ACC112 (cell line): ENCODE data around the gene STARD13.

Source experiments
- H2AFZ ChIP-seq: fragments of 200-600 bp; sonication (generic); one replicate; pipeline ENCODE4 v1.6.0; 2017; ENCODE audit warnings: antibody characterized with exemption, low read length; ENCODE audit not compliant: unreplicated experiment
- H3K27ac ChIP-seq: fragments of 200-600 bp; sonication (generic); 2 replicates; pipeline ENCODE4 v1.5.1; 2014; ENCODE audit warnings: low read depth, mild to moderate bottlenecking, antibody characterized with exemption, low read length, moderate library complexity
- H3K27me3 ChIP-seq: fragments of 200-600 bp; sonication (generic); 2 replicates; pipeline ENCODE4 v1.6.1; 2014; ENCODE audit warnings: mild to moderate bottlenecking, antibody characterized with exemption, low read length, moderate library complexity, mixed read lengths; ENCODE audit not compliant: insufficient read depth
- H3K36me3 ChIP-seq: fragments of 200-600 bp; sonication (generic); 2 replicates; pipeline ENCODE4 v1.6.1; 2016; ENCODE audit warnings: mild to moderate bottlenecking, antibody characterized with exemption, low read length, moderate library complexity, mixed read lengths; ENCODE audit not compliant: insufficient read depth
- H3K4me1 ChIP-seq: fragments of 200-600 bp; sonication (generic); one replicate; pipeline ENCODE4 v1.6.1; 2016; ENCODE audit warnings: low read length, mixed read lengths; ENCODE audit not compliant: insufficient read depth, unreplicated experiment, control insufficient read depth
- H3K4me3 ChIP-seq: fragments of 200-600 bp; sonication (generic); 2 replicates; pipeline ENCODE4 v1.5.1; 2014; ENCODE audit warnings: mild to moderate bottlenecking, low read depth, low read length
- H3K79me2 ChIP-seq: fragments of 200-600 bp; sonication (generic); one replicate; pipeline ENCODE4 v1.6.0; 2016; ENCODE audit warnings: low read length; ENCODE audit not compliant: control insufficient read depth, unreplicated experiment, insufficient read depth

STARD13 gene

DNA sequence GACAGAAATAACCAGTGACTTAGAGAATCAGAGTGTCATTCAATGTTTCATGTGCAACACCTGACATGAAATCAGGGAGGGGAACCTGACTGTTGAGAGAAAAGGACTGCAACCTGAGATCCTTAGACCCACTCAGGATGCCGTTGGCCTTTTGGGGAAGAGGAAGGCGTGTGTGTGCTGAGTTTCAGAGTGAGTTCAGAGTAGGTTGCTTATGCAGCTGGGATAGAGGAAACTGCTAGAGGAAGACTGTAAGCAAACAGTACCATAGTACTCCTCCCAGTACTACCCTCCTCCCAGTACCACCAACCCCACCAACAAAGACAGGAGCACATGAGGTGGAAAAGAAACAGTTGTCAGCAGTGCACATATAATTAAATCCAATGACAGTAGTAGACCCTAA lies 205.6 kb downstream of the STARD13 start:
- H3K36me3 ChIP-seq, result no peaks in the 10 kb centered on the region
- H3K4me3 ChIP-seq, result no peak overlapping the region
- H2AFZ ChIP-seq, result no peak overlapping the region
- no peaks in the 10 kb centered on the region for H3K79me2 ChIP-seq
- H3K27me3 ChIP-seq, result no peaks in the 10 kb centered on the region; the same call in 1 of the 2 replicates
- peaks cover 21% of the 10 kb centered on the region for H3K4me1 ChIP-seq
- no peak overlapping the region for H3K27ac ChIP-seq

DNA sequence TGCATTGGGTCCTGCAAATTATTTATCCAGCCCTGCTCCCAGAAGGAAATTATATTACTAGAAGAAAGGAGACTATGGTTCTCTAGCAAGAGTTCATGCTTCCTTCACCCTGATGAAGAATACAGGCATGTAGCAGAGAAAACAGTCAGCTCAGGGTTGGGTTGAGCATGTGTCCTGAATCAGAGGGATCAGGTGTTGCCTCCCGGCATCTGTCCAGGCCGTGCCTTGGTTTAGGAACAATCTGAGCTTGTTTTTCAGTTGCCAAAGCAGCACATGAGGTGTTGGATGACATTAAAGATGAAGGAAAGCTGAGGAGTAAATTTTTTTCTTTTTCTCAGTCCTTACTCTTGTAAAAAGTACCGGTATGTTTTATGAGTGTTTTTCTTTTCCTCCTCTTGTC lies 207.3 kb downstream of the STARD13 start:
- H3K36me3 ChIP-seq, result no peaks in the 10 kb centered on the region
- peaks cover 21% of the 10 kb centered on the region for H3K4me1 ChIP-seq
- no peak overlapping the region for H3K4me3 ChIP-seq
- no peaks in the 10 kb centered on the region for H3K79me2 ChIP-seq
- no peak overlapping the region for H3K27ac ChIP-seq
- H3K27me3 ChIP-seq, result no peaks in the 10 kb centered on the region; the same call in 1 of the 2 replicates
- no peak overlapping the region for H2AFZ ChIP-seq

DNA sequence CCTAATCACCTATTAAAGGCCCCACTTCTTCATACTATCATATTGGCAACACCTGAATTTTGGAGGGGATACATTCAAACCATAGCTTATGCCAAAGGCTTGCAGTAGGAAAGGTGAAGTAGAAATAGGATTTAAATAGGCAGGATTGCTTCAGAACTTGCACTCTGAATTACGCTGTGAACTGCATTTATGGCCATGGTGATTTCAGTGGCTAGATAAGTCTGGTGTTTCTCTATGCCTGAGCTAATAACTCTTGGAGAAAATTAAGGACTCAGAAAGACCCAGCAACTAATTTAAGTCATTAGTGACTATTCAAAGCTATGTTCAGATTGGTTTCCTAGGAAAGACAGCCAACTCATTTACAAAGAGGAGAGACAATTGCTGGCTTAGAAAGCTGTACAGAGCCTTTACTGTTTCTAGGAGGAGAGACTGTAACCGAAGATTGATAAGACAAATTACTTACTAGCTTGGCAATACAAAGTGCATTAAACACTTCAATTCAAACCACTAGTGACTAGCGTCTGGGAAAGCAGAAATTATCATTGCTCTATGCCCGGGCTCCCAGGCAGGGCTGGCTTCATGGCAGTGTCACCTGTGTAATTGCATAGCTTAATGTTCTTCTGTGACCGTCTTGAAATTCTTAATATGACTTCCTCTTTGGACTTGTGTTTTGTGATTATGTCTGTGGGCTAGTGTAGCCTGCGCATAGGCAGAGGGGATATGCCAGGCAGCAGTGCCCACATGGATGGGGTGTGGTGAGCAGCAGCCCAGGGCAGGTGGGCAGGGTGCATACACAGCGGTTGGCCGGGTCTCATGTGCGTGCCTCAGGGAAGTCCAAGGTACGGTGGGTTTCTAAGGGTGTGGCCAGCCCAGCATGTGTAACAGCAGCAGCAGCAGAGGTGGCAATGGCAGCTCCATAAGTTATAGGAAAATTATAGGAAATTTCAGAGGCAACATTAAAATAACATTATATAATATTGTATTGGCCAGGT lies 209.3 kb downstream of the STARD13 start:
- H2AFZ ChIP-seq, result no peak overlapping the region

GRCh38 chr13:33073338-33073737 lies 212.2 kb downstream of the STARD13 start:
- Histone ChIP-seq H3K27ac (no peak overlapping the region), H3K27me3 (no peaks in the 10 kb centered on the region), H3K36me3 (no peaks in the 10 kb centered on the region), H3K79me2 (no peaks in the 10 kb centered on the region), H3K4me1 (no peaks in the 10 kb centered on the region), H3K4me3 (no peak overlapping the region), H2AFZ (no peak overlapping the region)

More for the DNA sequence above, 209.3 kb downstream of the STARD13 start:
- H3K4me1 ChIP-seq, result peaks cover 8% of the 10 kb centered on the region
- no peak overlapping the region for H3K27ac ChIP-seq
- H3K79me2 ChIP-seq, result no peaks in the 10 kb centered on the region
- H3K4me3 ChIP-seq, result no peak overlapping the region
- H3K36me3 ChIP-seq, result no peaks in the 10 kb centered on the region
- no peaks in the 10 kb centered on the region; the same call in 1 of the 2 replicates for H3K27me3 ChIP-seq

DNA sequence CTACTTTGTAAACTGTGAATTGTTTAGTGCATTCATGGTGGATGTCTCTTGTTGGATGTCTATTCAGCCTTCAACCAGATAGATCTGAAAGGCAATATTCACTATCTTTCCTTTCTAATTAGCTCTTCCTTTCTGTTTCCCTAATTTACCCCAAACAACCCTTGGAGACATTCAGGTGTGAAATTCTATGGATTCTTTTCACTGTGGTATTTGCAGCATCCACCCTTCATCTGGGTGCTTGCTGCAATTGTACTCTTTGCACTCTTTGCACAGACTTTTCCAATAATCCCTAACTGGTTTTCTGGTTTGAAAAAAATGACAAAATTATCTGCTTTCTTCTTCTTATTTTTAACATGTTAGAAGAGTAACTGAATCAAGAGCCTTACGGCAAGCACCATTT lies 212.8 kb downstream of the STARD13 start:
- no peaks in the 10 kb centered on the region for H3K79me2 ChIP-seq
- no peaks in the 10 kb centered on the region for H3K36me3 ChIP-seq
- H3K27ac ChIP-seq, result no peak overlapping the region
- no peak overlapping the region for H3K4me3 ChIP-seq
- no peaks in the 10 kb centered on the region for H3K27me3 ChIP-seq
- no peak overlapping the region for H2AFZ ChIP-seq
- H3K4me1 ChIP-seq, result no peaks in the 10 kb centered on the region

DNA sequence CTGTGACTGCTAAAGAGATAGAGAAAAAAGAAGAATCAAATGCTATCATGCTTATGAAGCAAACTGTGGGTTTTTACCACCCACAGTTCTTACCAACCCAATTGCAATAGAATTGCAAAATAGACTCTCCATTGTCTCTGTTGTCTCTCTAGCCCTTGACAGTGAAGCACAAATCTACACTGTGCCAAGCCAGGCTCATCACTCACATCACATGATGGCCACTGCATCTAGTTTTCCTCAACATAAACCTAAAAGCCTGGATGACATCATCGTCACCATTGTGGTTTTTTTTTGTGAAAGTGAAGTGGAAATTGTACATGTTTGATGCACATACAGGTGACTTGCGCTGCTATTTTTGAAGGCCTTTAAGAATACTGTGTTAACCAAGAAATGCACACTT lies 213.3 kb downstream of the STARD13 start:
- no peak overlapping the region for H3K4me3 ChIP-seq
- no peaks in the 10 kb centered on the region for H3K4me1 ChIP-seq
- no peak overlapping the region for H3K27ac ChIP-seq
- no peaks in the 10 kb centered on the region for H3K36me3 ChIP-seq
- H3K27me3 ChIP-seq, result no peaks in the 10 kb centered on the region
- no peak overlapping the region for H2AFZ ChIP-seq
- no peaks in the 10 kb centered on the region for H3K79me2 ChIP-seq

DNA sequence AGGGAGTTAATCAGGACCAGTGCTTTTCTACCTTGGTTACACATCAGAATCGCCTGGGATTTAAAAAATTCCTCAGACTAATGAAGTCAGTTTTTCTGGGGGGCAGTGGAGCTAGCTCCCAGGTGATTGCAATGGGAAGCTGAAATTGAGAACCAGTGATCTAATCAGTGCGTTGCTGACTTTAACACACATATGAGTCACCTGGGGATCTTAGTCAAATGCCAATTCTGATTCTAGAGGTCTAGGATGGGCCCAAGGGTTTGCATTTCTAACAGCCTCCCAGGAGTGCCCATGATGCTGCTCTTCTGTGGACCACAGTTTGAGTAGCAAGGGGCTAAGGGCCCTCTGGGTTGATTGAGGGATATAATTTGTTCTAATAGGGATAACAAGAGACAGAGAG lies 214.8 kb downstream of the STARD13 start:
- H2AFZ ChIP-seq, result no peak overlapping the region
- H3K4me3 ChIP-seq, result no peak overlapping the region
- H3K36me3 ChIP-seq, result no peaks in the 10 kb centered on the region
- H3K79me2 ChIP-seq, result no peaks in the 10 kb centered on the region
- no peak overlapping the region for H3K27ac ChIP-seq
- no peaks in the 10 kb centered on the region for H3K27me3 ChIP-seq
- H3K4me1 ChIP-seq, result no peaks in the 10 kb centered on the region

GRCh38 chr13:33069365-33069764 lies 216.2 kb downstream of the STARD13 start:
- no peak overlapping the region for H3K27ac ChIP-seq
- H2AFZ ChIP-seq, result no peak overlapping the region
- H3K79me2 ChIP-seq, result no peaks in the 10 kb centered on the region
- H3K27me3 ChIP-seq, result no peaks in the 10 kb centered on the region
- H3K36me3 ChIP-seq, result no peaks in the 10 kb centered on the region
- no peak overlapping the region for H3K4me3 ChIP-seq
- no peaks in the 10 kb centered on the region for H3K4me1 ChIP-seq

GRCh38 chr13:33066329-33066728 lies 219.2 kb downstream of the STARD13 start:
- Histone ChIP-seq H3K4me1 (no peaks in the 10 kb centered on the region), H3K79me2 (no peaks in the 10 kb centered on the region), H3K4me3 (no peak overlapping the region), H3K27me3 (no peaks in the 10 kb centered on the region), H3K27ac (no peak overlapping the region), H3K36me3 (no peaks in the 10 kb centered on the region), H2AFZ (no peak overlapping the region)

- Histone ChIP-seq H3K4me3 (no peak overlapping the region), H3K27ac (no peak overlapping the region), H3K36me3 (no peaks in the 10 kb centered on the region), H3K27me3 (no peaks in the 10 kb centered on the region), H3K4me1 (no peaks in the 10 kb centered on the region), H2AFZ (no peak overlapping the region), H3K79me2 (no peaks in the 10 kb centered on the region)
Observed at GRCh38 chr13:33060815-33061214, 224.7 kb downstream of the STARD13 start.

DNA sequence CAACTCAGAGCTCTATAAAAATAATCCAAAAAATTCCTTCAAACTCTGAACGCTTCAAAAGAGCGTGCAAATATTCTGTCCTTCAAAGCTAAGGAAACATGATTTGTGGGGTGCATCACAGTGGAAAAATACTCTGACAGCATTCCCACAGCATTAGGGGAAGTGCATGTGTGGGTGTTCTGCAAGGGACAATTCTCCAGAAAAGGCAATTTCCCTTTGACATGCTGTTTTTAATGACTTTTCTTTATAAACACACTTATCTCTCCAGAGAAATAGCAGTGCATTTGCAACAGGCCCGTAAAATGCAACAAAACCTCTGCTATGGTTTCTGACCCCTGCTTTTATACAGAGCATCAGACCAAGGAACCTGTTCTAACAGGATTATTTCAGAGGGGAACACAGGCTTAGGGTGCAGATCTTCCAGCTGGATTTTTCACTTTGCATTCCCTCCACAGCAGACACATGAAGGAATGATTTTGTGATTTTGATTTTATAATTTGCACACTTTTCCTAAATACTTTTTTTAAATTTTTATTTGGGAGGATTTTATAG lies 226.7 kb downstream of the STARD13 start:
- Histone ChIP-seq H2AFZ (no peak overlapping the region), H3K27me3 (no peaks in the 10 kb centered on the region), H3K27ac (no peak overlapping the region), H3K36me3 (no peaks in the 10 kb centered on the region), H3K4me3 (no peak overlapping the region), H3K4me1 (no peaks in the 10 kb centered on the region), H3K79me2 (no peaks in the 10 kb centered on the region)
